HFF-Myc (cell line): ENCODE results near the gene ILF3.
"Not testable (repeated sequence)": the region's sequence is repeated elsewhere in the genome, so short reads cannot be mapped to it uniquely, and the experiment has no call there.

Experiments
- DNase-seq: peaks from one replicate; pipeline ENCODE4 v3.0.0-alpha.2; 2011; ENCODE audit warnings: low read depth; ENCODE audit errors: extremely low read depth
- H3K4me3 ChIP-seq: replicated peaks from 2 replicates; pipeline ENCODE4 v1.5.1; 2011; ENCODE audit warnings: low read depth, mild to moderate bottlenecking, control low read depth, low read length
- CTCF ChIP-seq: IDR thresholded peaks from 2 replicates; pipeline ENCODE4 v1.5.1; 2012; ENCODE audit warnings: mild to moderate bottlenecking, low read depth, low read length, control low read depth; ENCODE audit errors: missing control alignments

The ILF3 gene

GRCh38 chr19:10662384-10663251, 8.5 kb downstream of the ILF3 start:
- DNase-seq, result no peak
- H3K4me3 ChIP-seq, result no peak overlapping the region

GRCh38 chr19:10663252-10663563, 9.1 kb downstream of the ILF3 start:
- not testable (repeated sequence) for DNase-seq, H3K4me3 ChIP-seq

More at GRCh38 chr19:10662384-10663251, 8.5 kb downstream of the ILF3 start:
- no peak for TF ChIP-seq CTCF

- no peak overlapping the region for H3K4me3 ChIP-seq
- no peak for TF ChIP-seq CTCF
- DNase-seq, result no peak
Observed at GRCh38 chr19:10667867-10668266, 13.7 kb downstream of the ILF3 start.

GRCh38 chr19:10669246-10669645, 15.1 kb downstream of the ILF3 start:
- DNase-seq, result no peak
- no peak for TF ChIP-seq CTCF
- H3K4me3 ChIP-seq, result no peak overlapping the region

- no peak overlapping the region for H3K4me3 ChIP-seq
- DNase-seq, result no peak
- TF ChIP-seq CTCF, result no peak
Observed at GRCh38 chr19:10670182-10670581, 16.0 kb downstream of the ILF3 start.

- no peak for DNase-seq
- TF ChIP-seq CTCF, result no peak
- H3K4me3 ChIP-seq, result no peak overlapping the region
Observed at GRCh38 chr19:10670876-10671804, 17.0 kb downstream of the ILF3 start.

- DNase-seq, H3K4me3 ChIP-seq: not testable (repeated sequence)
Observed at GRCh38 chr19:10671922-10672321, 17.8 kb downstream of the ILF3 start.

- not testable (repeated sequence) for H3K4me3 ChIP-seq, DNase-seq
Observed at GRCh38 chr19:10675214-10675613, 21.1 kb downstream of the ILF3 start.
